Urinary bladder (tissue), 4 donors: ENCODE measurements around the gene RPAP2. TPM values are rescaled to one million over a fixed set of nuclear protein-coding genes. Genes with fewer than 3 reads are reported as not detected.
"Not testable (repeated sequence)": the region's sequence is repeated elsewhere in the genome, so short reads cannot be mapped to it uniquely, and the experiment has no call there.

Source experiments
- DNase-seq: peaks from one replicate; pipeline ENCODE4 v3.0.0-alpha.2; 2015; ENCODE audit errors: extremely low spot score
- H3K27ac ChIP-seq: one replicate; pipeline ENCODE4 v1.5.1; 2013; ENCODE audit warnings: low read depth, mild to moderate bottlenecking, moderate library complexity
- H3K36me3 ChIP-seq: one replicate; pipeline ENCODE4 v1.6.1; 2013; ENCODE audit warnings: mild to moderate bottlenecking, moderate library complexity; ENCODE audit not compliant: insufficient read depth
- H3K4me1 ChIP-seq: one replicate; pipeline ENCODE4 v1.6.1; 2013; ENCODE audit warnings: mild to moderate bottlenecking, moderate library complexity; ENCODE audit not compliant: insufficient read depth
- H3K4me3 ChIP-seq: one replicate; pipeline ENCODE4 v1.5.1; 2013; ENCODE audit warnings: low read depth, low read length
- WGBS: extraction: QIAGEN DNeasy Blood & Tissue Kit; methylation state at CpG from one replicate; pipeline ENCODE4 v1.1.7; 2013; 5-methylcytosine and 5-hydroxymethylcytosine counted together
- polyA plus RNA-seq: library from polyadenylated mRNA; stranded (reverse); fragments of 200-250 nt; gene quantifications from one replicate; pipeline ENCODE4 v1.2.3, GENCODE V29; 2013
- total RNA-seq: library from RNA; depleted of rRNA; stranded (reverse); fragments of >200 nt; gene quantifications from one replicate; pipeline ENCODE4 v1.2.3, GENCODE V29; 2014
- donor health status: healthy with polysubstance abuse.
- donor health status: healthy.

The RPAP2 gene
- total and polyA plus RNA-seq, 2 donors = 8.3 to 50.6 TPM

DNA sequence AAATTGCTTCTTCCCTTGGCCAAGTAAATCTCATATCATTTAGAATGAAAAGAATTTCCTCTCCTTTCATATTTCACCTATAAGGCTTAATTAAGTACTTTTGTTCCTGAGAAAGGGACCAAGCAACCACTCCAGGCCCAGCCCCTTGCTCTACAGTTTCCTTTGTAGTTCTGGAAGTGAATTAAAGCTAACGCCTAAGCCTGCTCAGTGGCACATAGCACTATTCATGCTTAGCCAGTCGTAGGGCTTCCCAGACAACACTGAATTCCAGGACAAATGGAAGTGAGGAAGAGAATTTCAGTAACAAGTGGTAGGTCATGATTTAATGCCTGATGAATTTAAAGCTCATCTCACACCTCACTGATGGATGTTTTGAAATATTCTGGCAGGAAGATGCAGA is 73.3 kb downstream of the RPAP2 start:
- Histone ChIP-seq H3K36me3 (peaks cover 4% of the 10 kb centered on the region), H3K4me3 (no peak overlapping the region), H3K27ac (no peak overlapping the region), H3K4me1 (no peaks in the 10 kb centered on the region)
- DNase-seq = no peak
- 81% methylated on average over 2 of the region's 2 CpGs for WGBS

GRCh38 chr1:92374223-92374622 is 75.4 kb downstream of the RPAP2 start:
- DNase-seq = no peak
- Histone ChIP-seq H3K27ac (no peak overlapping the region), H3K4me1 (no peaks in the 10 kb centered on the region), H3K36me3 (peaks cover 4% of the 10 kb centered on the region), H3K4me3 (no peak overlapping the region)
- WGBS = 82% methylated on average over 2 of the region's 2 CpGs

- H3K36me3 ChIP-seq = peaks cover 9% of the 10 kb centered on the region
- no peak for DNase-seq
- H3K27ac ChIP-seq = no peak overlapping the region
- H3K4me1 ChIP-seq = no peaks in the 10 kb centered on the region
- 82% methylated on average over 2 of the region's 2 CpGs for WGBS
- H3K4me3 ChIP-seq = no peak overlapping the region
Observed at GRCh38 chr1:92376345-92376744, 77.5 kb downstream of the RPAP2 start.

DNA sequence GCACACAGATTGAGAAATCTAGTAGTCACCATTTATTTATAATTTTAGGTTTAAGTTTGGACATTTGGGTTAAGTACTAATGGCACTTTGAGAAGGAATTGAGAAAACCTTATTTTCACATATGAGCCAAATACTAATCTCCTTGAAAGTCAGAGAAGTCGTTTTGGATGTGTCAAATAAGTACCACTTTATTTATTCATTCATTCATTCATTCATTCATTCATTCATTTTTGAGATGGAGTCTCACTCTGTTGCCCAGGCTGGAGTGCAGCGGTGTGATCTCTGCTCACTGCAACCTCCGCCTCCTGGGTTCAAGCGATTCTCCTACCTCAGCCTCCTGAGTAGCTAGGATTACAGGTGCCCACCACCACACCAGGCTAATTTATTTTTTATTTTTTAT is 79.1 kb downstream of the RPAP2 start:
- WGBS = 97% methylated on average over 4 of the region's 4 CpGs
- DNase-seq, H3K27ac ChIP-seq, H3K4me3 ChIP-seq, H3K4me1 ChIP-seq, H3K36me3 ChIP-seq: not testable (repeated sequence)

DNA sequence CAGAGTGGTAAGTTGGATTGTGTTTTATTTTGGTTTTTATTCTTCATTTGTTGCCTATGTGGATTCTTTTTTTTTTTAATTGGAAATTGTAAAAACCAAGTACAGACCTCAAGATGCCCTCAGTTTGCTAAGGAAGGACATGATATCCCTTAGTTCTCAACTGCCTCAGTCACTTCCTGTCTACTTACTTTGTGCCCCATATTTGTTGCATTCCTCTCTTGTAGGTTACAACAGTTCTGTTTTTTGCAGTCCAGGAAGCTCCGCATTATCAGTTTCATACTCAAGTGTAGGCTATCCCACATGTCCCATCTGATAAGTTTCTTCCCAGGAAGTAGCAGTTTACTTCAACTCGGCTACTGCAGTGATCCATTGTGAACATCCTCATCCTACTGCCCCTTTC is 82.0 kb downstream of the RPAP2 start:
- Histone ChIP-seq H3K4me3 (no peak overlapping the region), H3K4me1 (no peaks in the 10 kb centered on the region), H3K27ac (no peak overlapping the region), H3K36me3 (peaks cover 5% of the 10 kb centered on the region)
- DNase-seq = no peak
- WGBS = 92% methylated on average over 2 of the region's 2 CpGs

DNA sequence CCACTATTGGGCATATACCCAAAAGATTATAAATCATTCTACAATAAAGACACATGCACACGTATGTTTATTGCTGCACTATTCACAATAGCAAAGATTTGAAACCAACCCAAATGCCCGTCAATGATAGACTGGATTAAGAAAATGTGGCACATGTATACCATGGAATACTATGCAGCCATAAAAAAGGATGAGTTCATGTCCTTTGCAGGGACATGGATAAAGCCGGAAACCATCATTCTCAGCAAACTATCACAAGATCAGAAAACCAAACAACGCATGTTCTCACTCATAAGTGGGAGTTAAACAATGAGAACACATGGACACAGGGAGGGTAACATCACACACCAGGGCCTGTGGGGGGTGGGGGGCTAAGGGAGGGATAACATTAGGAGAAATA is 95.1 kb downstream of the RPAP2 start:
- H3K4me3 ChIP-seq, H3K36me3 ChIP-seq, H3K27ac ChIP-seq, H3K4me1 ChIP-seq, DNase-seq: not testable (repeated sequence)
- 92% methylated on average over 4 of the region's 4 CpGs for WGBS

DNA sequence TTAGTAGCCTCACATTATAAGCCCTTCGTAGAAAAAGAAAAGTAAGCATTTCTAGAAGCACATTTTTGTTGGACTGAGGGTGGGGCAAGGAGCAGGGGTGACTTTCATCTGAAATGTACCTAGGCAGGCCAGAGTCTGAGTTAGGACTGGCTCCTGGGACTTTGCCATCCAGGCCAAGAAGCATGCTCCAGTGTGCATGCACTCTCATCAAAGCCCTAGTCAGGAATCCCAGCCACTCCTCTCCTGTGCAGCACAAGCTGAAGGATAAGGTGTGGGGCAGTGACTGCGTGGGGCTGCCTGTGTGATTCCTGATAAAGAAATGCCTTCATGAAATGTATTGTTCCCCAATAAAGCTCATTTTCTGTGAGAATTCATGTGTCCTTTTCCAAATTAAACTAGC is 99.7 kb downstream of the RPAP2 start:
- Histone ChIP-seq H3K36me3 (no peaks in the 10 kb centered on the region), H3K4me3 (no peak overlapping the region), H3K27ac (no peak overlapping the region), H3K4me1 (no peaks in the 10 kb centered on the region)
- WGBS = 87% methylated on average over 2 of the region's 2 CpGs
- no peak for DNase-seq

DNA sequence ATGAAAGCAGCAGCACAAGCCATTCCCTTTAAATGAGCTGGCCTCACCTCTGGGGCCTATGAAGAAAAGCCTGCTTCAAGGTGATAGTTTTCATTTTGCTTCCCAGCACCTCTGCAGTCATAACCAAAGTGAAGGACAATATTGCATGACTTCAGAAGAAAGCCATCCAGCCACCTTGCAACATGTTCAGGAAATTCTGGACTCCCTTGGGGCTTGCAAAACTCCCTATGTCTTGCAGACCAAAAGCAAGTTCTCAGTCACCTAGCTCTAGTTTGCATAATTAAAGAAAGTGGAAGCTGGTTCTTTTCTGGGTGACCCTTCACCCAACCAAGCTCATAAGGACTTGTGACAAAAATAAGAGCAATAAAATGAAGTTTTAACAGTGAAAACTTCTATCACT is 100.2 kb downstream of the RPAP2 start:
- Histone ChIP-seq H3K27ac (no peak overlapping the region), H3K36me3 (no peaks in the 10 kb centered on the region), H3K4me1 (no peaks in the 10 kb centered on the region), H3K4me3 (no peak overlapping the region)
- no peak for DNase-seq

GRCh38 chr1:92404661-92405060 is 105.8 kb downstream of the RPAP2 start:
- 81% methylated on average over 1 of the region's 1 CpG for WGBS
- no peak overlapping the region for H3K27ac ChIP-seq
- DNase-seq = no peak
- H3K4me3 ChIP-seq = no peak overlapping the region
- no peaks in the 10 kb centered on the region for H3K36me3 ChIP-seq
- H3K4me1 ChIP-seq = no peaks in the 10 kb centered on the region

DNA sequence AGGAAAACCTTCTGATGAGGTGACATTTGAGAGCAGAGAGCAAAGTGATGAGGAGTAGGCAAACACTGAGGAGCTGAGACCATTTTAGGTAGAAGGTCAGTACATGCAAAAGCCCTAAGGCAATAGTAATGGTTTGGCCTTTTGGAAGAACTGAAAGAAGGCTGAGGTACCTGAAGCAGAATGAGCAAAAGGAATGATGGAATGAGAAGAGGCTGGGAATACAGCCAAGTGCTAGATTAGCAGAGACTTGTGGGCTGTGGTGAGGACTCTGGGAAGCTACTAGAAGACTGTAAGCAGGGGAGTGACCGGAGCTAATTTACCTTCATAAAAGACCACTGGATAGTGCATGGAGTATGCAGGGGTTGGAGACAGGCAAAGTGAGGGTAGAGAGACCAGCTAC is 110.0 kb downstream of the RPAP2 start:
- Histone ChIP-seq H3K4me3 (no peak overlapping the region), H3K4me1 (no peaks in the 10 kb centered on the region), H3K27ac (no peak overlapping the region), H3K36me3 (no peaks in the 10 kb centered on the region)
- 89% methylated on average over 1 of the region's 1 CpG for WGBS
- DNase-seq = no peak

GRCh38 chr1:92409946-92410549 is 111.2 kb downstream of the RPAP2 start:
- DNase-seq = no peak
- no peak overlapping the region for H3K4me3 ChIP-seq
- WGBS = 67% methylated on average over 4 of the region's 4 CpGs
- no peaks in the 10 kb centered on the region for H3K36me3 ChIP-seq
- no peak overlapping the region for H3K27ac ChIP-seq
- H3K4me1 ChIP-seq = no peaks in the 10 kb centered on the region

- no peaks in the 10 kb centered on the region for H3K4me1 ChIP-seq
- 45% methylated on average over 3 of the region's 3 CpGs for whole genome bisulfite sequencing
- no peak overlapping the region for H3K27ac ChIP-seq
- DNase-seq = no peak
- H3K4me3 ChIP-seq = no peak overlapping the region
- H3K36me3 ChIP-seq = no peaks in the 10 kb centered on the region
Observed at GRCh38 chr1:92410706-92411105, 111.8 kb downstream of the RPAP2 start.

DNA sequence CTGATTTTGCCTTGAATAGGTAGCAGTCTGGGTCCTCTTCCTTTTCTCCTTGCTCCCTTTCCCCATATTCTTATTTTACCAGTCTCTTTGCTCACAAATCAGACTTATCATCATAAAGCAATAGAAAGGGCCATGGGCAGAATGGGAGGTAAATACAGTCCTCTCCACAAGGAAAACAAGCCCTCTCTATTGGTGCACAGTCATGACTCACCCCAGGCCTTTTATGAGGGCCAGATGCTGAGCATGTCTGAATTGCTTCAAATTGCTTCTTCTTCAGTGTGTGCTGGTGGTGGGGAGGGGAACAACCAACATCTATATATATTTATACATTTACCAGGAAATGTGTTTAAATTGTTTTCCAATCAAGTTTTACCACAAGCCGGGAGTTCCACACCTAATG is 112.7 kb downstream of the RPAP2 start:
- H3K4me3 ChIP-seq = no peak overlapping the region
- no peaks in the 10 kb centered on the region for H3K4me1 ChIP-seq
- 80% methylated on average over 1 of the region's 1 CpG for WGBS
- H3K27ac ChIP-seq = no peak overlapping the region
- DNase-seq = no peak
- no peaks in the 10 kb centered on the region for H3K36me3 ChIP-seq

GRCh38 chr1:92419642-92420041 is 120.8 kb downstream of the RPAP2 start:
- no peaks in the 10 kb centered on the region for H3K4me1 ChIP-seq
- H3K27ac ChIP-seq = no peak overlapping the region
- H3K36me3 ChIP-seq = no peaks in the 10 kb centered on the region
- no peak overlapping the region for H3K4me3 ChIP-seq
- no peak for DNase-seq
- WGBS = 53% methylated on average over 4 of the region's 4 CpGs

DNA sequence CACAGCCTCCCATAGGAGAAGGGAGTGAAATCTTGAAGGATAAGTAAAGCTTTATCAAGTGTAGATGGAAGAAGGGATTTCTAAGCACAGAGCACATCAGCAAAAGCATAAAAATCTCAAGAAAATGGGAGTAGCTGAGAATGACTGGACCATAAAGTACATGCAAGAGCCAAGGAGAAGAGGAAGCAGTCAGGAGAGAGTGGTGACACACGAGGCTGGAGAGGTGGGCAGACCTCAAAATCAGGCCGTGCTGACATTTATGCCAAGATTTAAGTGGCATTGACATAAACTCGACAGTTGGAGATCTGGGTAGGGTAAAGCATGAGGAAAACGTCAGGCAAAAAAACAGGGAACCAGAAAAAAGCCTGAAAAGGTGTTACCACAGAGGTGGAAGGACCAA is 125.5 kb downstream of the RPAP2 start:
- DNase-seq = no peak
- H3K4me3 ChIP-seq = no peak overlapping the region
- H3K36me3 ChIP-seq = no peaks in the 10 kb centered on the region
- no peak overlapping the region for H3K27ac ChIP-seq
- H3K4me1 ChIP-seq = no peaks in the 10 kb centered on the region
- WGBS = 33% methylated on average over 4 of the region's 4 CpGs
